Activated naive CD8-positive, alpha-beta T cell treated with anti-CD3 and anti-CD28 coated beads for 36 hours (primary cell): ENCODE measurements around the gene LRP1B. TPM values are rescaled to one million over a fixed set of nuclear protein-coding genes. Genes with fewer than 3 reads are reported as not detected.

Experiments used
- DNase-seq: peaks from one replicate; pipeline ENCODE4 v3.0.0; 2021
- H3K27ac Mint-ChIP-seq: one replicate; pipeline ENCODE4 v1.8.0; 2022; ENCODE audit warnings: mild to moderate bottlenecking, moderate library complexity, mixed read lengths
- H3K27me3 Mint-ChIP-seq: one replicate; pipeline ENCODE4 v1.8.0; 2022; ENCODE audit warnings: mild to moderate bottlenecking, mixed read lengths
- H3K36me3 Mint-ChIP-seq: one replicate; pipeline ENCODE4 v1.8.0; 2021; ENCODE audit warnings: mild to moderate bottlenecking, mixed read lengths
- H3K4me1 Mint-ChIP-seq: one replicate; pipeline ENCODE4 v1.8.0; 2021; ENCODE audit warnings: mixed read lengths
- H3K4me3 Mint-ChIP-seq: one replicate; pipeline ENCODE4 v1.8.0; 2022; ENCODE audit warnings: mild to moderate bottlenecking, moderate library complexity, mixed read lengths
- H3K9me3 Mint-ChIP-seq: one replicate; pipeline ENCODE4 v1.8.0; 2022; ENCODE audit warnings: mixed read lengths
- total RNA-seq, 2 experiments: library from RNA; stranded (reverse); gene quantifications; one replicate each; pipeline ENCODE4 v1.2.3, GENCODE V29; 2021

LRP1B gene
- total RNA-seq, 2 experiments from 2014 or later, result not detected

GRCh38 chr2:140893685-140894084 is 1237.1 kb downstream of the LRP1B start:
- no peaks in the 10 kb centered on the region for H3K36me3 Mint-ChIP-seq
- H3K4me1 Mint-ChIP-seq, result no peaks in the 10 kb centered on the region
- H3K27me3 Mint-ChIP-seq, result no peaks in the 10 kb centered on the region
- H3K27ac Mint-ChIP-seq, result no peak overlapping the region
- no peak overlapping the region for H3K4me3 Mint-ChIP-seq
- DNase-seq, result no peak
- peaks cover 1% of the 10 kb centered on the region for H3K9me3 Mint-ChIP-seq

- Mint-ChIP-seq H3K9me3 (peaks cover 1% of the 10 kb centered on the region), H3K27me3 (no peaks in the 10 kb centered on the region), H3K4me3 (no peak overlapping the region), H3K36me3 (no peaks in the 10 kb centered on the region), H3K27ac (no peak overlapping the region), H3K4me1 (no peaks in the 10 kb centered on the region)
- DNase-seq, result no peak
Observed at GRCh38 chr2:140892911-140893637, 1237.7 kb downstream of the LRP1B start.

GRCh38 chr2:140892436-140892835 is 1238.4 kb downstream of the LRP1B start:
- Mint-ChIP-seq H3K36me3 (no peaks in the 10 kb centered on the region), H3K4me3 (no peak overlapping the region), H3K9me3 (peaks cover 1% of the 10 kb centered on the region), H3K4me1 (no peaks in the 10 kb centered on the region), H3K27me3 (no peaks in the 10 kb centered on the region), H3K27ac (no peak overlapping the region)
- DNase-seq, result no peak

GRCh38 chr2:140891614-140892212 is 1239.1 kb downstream of the LRP1B start:
- Mint-ChIP-seq H3K4me1 (no peaks in the 10 kb centered on the region), H3K4me3 (no peak overlapping the region), H3K27me3 (no peaks in the 10 kb centered on the region), H3K9me3 (peaks cover 1% of the 10 kb centered on the region), H3K27ac (no peak overlapping the region), H3K36me3 (no peaks in the 10 kb centered on the region)
- DNase-seq, result no peak

GRCh38 chr2:140882671-140883620 is 1247.9 kb downstream of the LRP1B start:
- Mint-ChIP-seq H3K9me3 (no peaks in the 10 kb centered on the region), H3K36me3 (no peaks in the 10 kb centered on the region), H3K4me3 (no peak overlapping the region), H3K27ac (no peak overlapping the region), H3K27me3 (no peaks in the 10 kb centered on the region), H3K4me1 (no peaks in the 10 kb centered on the region)
- no peak for DNase-seq

GRCh38 chr2:140880573-140880972 is 1250.2 kb downstream of the LRP1B start:
- H3K27ac Mint-ChIP-seq, result no peak overlapping the region
- H3K9me3 Mint-ChIP-seq, result no peaks in the 10 kb centered on the region
- no peaks in the 10 kb centered on the region for H3K36me3 Mint-ChIP-seq
- no peak overlapping the region for H3K4me3 Mint-ChIP-seq
- H3K4me1 Mint-ChIP-seq, result no peaks in the 10 kb centered on the region
- no peak for DNase-seq
- no peaks in the 10 kb centered on the region for H3K27me3 Mint-ChIP-seq

- H3K27me3 Mint-ChIP-seq, result no peaks in the 10 kb centered on the region
- H3K36me3 Mint-ChIP-seq, result no peaks in the 10 kb centered on the region
- peaks cover 1% of the 10 kb centered on the region for H3K9me3 Mint-ChIP-seq
- H3K4me1 Mint-ChIP-seq, result no peaks in the 10 kb centered on the region
- no peak overlapping the region for H3K4me3 Mint-ChIP-seq
- no peak overlapping the region for H3K27ac Mint-ChIP-seq
- DNase-seq, result no peak
Observed at GRCh38 chr2:140876015-140876414, 1254.8 kb downstream of the LRP1B start.

GRCh38 chr2:140873915-140874531 is 1256.8 kb downstream of the LRP1B start:
- Mint-ChIP-seq H3K27ac (no peak overlapping the region), H3K27me3 (no peaks in the 10 kb centered on the region), H3K4me1 (no peaks in the 10 kb centered on the region), H3K36me3 (no peaks in the 10 kb centered on the region), H3K4me3 (no peak overlapping the region), H3K9me3 (peaks cover 4% of the 10 kb centered on the region)
- DNase-seq, result no peak

- H3K4me1 Mint-ChIP-seq, result no peaks in the 10 kb centered on the region
- H3K9me3 Mint-ChIP-seq, result peaks cover 10% of the 10 kb centered on the region
- no peak overlapping the region for H3K4me3 Mint-ChIP-seq
- H3K36me3 Mint-ChIP-seq, result no peaks in the 10 kb centered on the region
- no peak for DNase-seq
- H3K27ac Mint-ChIP-seq, result no peak overlapping the region
- no peaks in the 10 kb centered on the region for H3K27me3 Mint-ChIP-seq
Observed at GRCh38 chr2:140869925-140870324, 1260.9 kb downstream of the LRP1B start.

GRCh38 chr2:140869107-140869506 is 1261.7 kb downstream of the LRP1B start:
- no peaks in the 10 kb centered on the region for H3K4me1 Mint-ChIP-seq
- peaks cover 8% of the 10 kb centered on the region for H3K9me3 Mint-ChIP-seq
- no peak overlapping the region for H3K4me3 Mint-ChIP-seq
- no peak overlapping the region for H3K27ac Mint-ChIP-seq
- DNase-seq, result no peak
- H3K36me3 Mint-ChIP-seq, result no peaks in the 10 kb centered on the region
- no peaks in the 10 kb centered on the region for H3K27me3 Mint-ChIP-seq

- Mint-ChIP-seq H3K27ac (no peak overlapping the region), H3K4me3 (no peak overlapping the region), H3K9me3 (peaks cover 11% of the 10 kb centered on the region), H3K36me3 (no peaks in the 10 kb centered on the region), H3K4me1 (no peaks in the 10 kb centered on the region), H3K27me3 (no peaks in the 10 kb centered on the region)
- DNase-seq, result no peak
Observed at GRCh38 chr2:140865837-140866236, 1265.0 kb downstream of the LRP1B start.

- H3K27me3 Mint-ChIP-seq, result no peaks in the 10 kb centered on the region
- H3K4me3 Mint-ChIP-seq, result no peak overlapping the region
- no peak for DNase-seq
- H3K9me3 Mint-ChIP-seq, result peaks cover 7% of the 10 kb centered on the region
- no peaks in the 10 kb centered on the region for H3K36me3 Mint-ChIP-seq
- H3K4me1 Mint-ChIP-seq, result no peaks in the 10 kb centered on the region
- no peak overlapping the region for H3K27ac Mint-ChIP-seq
Observed at GRCh38 chr2:140863713-140864112, 1267.1 kb downstream of the LRP1B start.

- H3K9me3 Mint-ChIP-seq, result peaks cover 7% of the 10 kb centered on the region
- no peaks in the 10 kb centered on the region for H3K4me1 Mint-ChIP-seq
- H3K27me3 Mint-ChIP-seq, result no peaks in the 10 kb centered on the region
Observed at GRCh38 chr2:140862181-140862580, 1268.6 kb downstream of the LRP1B start.

GRCh38 chr2:140861666-140862065 is 1269.2 kb downstream of the LRP1B start:
- H3K4me1 Mint-ChIP-seq, result no peaks in the 10 kb centered on the region
- H3K9me3 Mint-ChIP-seq, result peaks cover 7% of the 10 kb centered on the region
- H3K27me3 Mint-ChIP-seq, result no peaks in the 10 kb centered on the region
- H3K27ac Mint-ChIP-seq, result no peak overlapping the region
- no peaks in the 10 kb centered on the region for H3K36me3 Mint-ChIP-seq
- DNase-seq, result no peak
- H3K4me3 Mint-ChIP-seq, result no peak overlapping the region

More at GRCh38 chr2:140862181-140862580, 1268.6 kb downstream of the LRP1B start:
- Mint-ChIP-seq H3K27ac (no peak overlapping the region), H3K36me3 (no peaks in the 10 kb centered on the region), H3K4me3 (no peak overlapping the region)
- DNase-seq, result no peak

GRCh38 chr2:140855471-140855870 is 1275.3 kb downstream of the LRP1B start:
- Mint-ChIP-seq H3K4me1 (no peaks in the 10 kb centered on the region), H3K27ac (no peak overlapping the region), H3K4me3 (no peak overlapping the region), H3K27me3 (no peaks in the 10 kb centered on the region), H3K36me3 (no peaks in the 10 kb centered on the region), H3K9me3 (peaks cover 5% of the 10 kb centered on the region)
- no peak for DNase-seq
